ENCODE data around the gene STRADB.

DNA sequence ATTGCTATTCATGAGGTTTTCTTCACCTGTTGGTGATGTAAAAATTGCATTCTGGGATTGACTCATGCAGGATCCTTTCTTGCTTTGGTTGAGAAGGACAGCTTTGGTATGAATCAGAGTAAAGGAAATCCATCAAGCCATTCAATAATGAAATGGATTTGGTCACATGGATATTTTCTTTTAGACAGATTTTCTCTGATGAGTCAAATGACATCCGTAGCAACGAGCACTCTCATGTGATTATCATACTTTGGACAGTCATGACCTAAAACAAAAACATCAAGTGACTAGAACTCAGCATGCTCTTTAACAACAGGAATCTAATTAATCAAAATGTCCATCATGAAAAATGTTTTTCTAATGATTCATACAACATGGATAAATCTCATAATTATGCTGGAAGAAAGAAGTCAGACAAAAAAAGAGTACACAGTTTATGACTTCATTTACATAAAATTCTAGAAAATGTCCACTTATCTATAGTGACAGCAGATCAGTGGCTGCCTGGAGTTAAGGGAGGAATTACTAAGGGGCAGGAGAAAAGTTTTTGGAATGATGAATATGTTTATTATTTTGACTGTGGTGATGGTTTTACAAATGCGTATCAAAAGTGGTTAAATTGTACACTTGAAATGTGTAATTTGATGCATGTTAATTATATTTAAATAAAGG lies 31.0 kb upstream of the STRADB start:
- TF ChIP-seq, protein P1, sequence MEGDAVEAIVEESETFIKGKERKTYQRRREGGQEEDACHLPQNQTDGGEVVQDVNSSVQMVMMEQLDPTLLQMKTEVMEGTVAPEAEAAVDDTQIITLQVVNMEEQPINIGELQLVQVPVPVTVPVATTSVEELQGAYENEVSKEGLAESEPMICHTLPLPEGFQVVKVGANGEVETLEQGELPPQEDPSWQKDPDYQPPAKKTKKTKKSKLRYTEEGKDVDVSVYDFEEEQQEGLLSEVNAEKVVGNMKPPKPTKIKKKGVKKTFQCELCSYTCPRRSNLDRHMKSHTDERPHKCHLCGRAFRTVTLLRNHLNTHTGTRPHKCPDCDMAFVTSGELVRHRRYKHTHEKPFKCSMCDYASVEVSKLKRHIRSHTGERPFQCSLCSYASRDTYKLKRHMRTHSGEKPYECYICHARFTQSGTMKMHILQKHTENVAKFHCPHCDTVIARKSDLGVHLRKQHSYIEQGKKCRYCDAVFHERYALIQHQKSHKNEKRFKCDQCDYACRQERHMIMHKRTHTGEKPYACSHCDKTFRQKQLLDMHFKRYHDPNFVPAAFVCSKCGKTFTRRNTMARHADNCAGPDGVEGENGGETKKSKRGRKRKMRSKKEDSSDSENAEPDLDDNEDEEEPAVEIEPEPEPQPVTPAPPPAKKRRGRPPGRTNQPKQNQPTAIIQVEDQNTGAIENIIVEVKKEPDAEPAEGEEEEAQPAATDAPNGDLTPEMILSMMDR (conservative IDR thresholded peaks at IDR 0.05; ENCODE audit: low read depth, low read length): no peak
- TF ChIP-seq FOS (IDR thresholded peaks at IDR 0.05; ENCODE audit: low read depth, low read length): 0 out of 2 replicates have a peak, but pooled peaks have one; percentile 7
